NCI-H2107 treated with DMSO at 0.1 percent for 48 hours (cell line): Measurements from ENCODE around the gene MACROD2.

Experiments used
- DNase-seq: peaks from one replicate; lab custom pipeline; 2025; ENCODE audit not compliant: unreplicated experiment; lab: John Stamatoyannopoulos, UW

The MACROD2 gene

DNA sequence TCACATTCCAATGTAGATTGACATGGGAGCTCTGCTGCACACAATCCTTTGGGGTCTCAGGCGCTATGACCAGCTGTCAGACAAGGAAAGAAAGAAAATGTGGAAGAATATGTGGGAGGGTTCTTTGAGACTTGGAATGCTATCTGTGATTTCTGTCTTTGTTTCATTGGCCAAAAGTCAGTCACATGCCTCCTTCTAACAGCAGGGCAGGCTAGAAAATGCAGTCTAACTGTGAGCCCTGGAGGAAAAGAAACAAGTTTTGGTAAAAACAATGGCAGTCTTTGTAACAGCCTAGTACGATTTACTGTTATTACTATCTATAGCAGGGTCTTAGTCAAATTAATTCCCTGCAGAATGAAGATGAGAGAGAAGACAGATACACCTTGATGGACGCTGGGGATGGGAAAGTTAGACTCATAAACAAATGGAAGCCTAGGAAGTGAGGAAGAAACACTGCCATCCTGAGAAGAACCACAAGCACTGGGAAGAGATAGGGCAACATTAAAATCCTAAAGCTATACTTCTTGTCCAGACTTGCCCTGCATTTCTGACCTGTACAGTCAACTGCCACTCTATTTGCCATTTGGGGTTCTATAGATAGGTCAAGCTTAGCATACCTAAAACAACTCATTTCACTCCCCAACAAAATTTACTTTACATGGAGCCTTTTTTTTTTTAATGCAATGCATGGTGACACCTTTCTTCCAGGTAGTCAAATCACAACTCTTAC lies 1744.9 kb downstream of the MACROD2 start:
- DNase-seq = no peak

DNA sequence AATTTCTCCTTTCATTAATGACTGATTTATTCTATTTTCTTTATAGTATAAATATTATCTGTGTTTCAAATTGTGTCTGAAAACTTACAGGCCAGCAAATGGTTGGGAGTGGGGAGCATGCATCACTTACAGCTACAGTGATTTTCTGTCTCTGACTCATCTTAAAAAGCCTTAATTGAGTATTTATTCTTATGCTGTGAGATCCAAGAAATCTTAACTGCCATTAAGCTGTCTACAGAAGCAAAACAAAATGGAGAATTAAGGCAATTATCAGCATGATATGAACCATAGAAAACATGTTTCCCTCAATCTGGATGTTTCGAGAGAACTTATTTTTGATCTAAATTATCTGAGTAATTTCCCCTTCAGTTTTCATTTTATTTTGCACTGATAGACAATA lies 1746.8 kb downstream of the MACROD2 start:
- no peak for DNase-seq

DNA sequence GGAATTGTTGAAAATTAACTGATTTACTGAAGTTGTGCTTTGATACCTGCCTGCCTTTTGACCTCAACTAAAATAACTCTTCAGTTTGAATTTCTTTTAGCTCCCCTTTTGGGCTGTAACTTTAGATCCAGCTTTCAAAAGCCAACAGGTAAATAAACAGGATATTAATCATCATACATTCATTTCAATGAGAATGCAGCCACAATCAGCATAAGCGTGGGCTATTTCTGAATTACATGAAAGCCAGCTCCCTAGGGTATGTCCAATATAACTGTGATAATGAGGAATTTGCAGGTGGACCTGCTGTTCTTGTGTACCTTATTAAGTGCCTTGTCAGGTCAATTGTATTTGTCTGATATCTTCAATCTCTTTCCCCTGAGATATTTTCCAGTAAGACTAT lies 1747.3 kb downstream of the MACROD2 start:
- no peak for DNase-seq

DNA sequence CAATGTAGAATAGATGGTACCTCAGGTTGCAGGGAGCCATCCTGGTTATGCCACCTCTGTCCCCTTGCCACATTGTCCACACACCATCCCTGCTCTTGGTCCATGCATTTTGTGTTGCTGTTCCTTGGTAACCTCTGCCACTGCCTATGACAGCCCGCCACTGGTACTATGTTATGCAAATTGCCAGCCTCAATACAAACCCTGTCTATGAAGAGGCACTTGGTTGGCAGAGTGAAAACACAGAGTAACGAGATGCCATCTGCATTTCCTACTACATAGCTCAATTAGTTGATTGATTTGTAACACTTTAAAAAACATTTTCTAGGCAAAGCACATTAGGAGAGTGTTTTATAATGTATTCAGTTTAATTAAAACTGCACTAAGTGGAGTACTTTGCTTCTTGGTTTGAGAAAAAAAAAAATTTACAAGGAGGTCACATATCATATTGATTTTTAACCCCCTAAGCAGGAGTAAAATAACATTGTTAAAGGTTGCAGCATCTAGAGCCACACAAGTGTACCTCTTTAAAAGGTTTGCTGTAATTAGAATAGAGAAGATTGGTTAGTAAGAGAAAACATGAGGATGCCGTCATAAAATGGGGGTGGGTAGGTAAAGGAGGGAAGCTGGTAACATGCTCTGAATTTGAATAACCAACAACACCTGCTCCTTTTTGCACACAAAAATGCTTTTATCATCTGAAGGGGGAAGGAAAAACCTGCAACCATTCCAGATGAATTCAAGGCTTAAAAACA lies 1760.9 kb downstream of the MACROD2 start:
- DNase-seq = peak; percentile 10

DNA sequence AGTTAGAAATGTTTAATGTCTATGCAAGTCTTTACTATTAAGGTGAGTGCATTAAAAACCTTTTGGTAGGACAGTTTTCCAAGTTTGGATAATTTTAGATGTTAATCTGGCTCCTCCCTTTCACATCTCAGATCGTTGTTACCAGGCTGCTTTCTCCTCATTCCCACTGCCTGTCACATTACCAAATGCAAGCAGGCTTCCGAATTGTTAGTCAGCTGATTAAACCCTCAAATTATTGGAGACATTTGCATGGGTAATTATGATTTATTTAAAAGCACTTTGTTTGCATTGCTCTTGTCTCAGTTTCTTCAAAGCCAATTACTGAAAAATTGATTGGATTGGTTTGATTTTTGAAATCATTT lies 1761.4 kb downstream of the MACROD2 start:
- DNase-seq = no peak

DNA sequence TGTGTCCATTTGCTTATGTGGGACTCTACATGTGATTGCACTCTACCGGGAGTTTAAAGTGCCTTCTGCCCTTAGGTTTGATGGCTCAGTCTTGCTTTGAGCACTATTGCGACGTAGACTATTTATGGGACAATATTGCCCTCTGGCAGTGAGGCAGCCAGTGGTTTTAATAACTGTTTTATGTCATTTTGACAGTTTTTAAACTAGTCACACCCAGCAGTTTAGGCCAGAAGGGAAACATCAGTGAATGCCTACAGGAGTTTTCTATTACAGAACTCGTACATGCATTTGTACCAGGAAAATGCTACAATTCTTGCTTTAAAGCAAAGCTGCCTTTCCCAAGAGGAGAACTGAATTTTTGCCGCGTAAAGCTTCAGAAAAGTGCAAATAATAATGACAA lies 1764.3 kb downstream of the MACROD2 start:
- DNase-seq = no peak

DNA sequence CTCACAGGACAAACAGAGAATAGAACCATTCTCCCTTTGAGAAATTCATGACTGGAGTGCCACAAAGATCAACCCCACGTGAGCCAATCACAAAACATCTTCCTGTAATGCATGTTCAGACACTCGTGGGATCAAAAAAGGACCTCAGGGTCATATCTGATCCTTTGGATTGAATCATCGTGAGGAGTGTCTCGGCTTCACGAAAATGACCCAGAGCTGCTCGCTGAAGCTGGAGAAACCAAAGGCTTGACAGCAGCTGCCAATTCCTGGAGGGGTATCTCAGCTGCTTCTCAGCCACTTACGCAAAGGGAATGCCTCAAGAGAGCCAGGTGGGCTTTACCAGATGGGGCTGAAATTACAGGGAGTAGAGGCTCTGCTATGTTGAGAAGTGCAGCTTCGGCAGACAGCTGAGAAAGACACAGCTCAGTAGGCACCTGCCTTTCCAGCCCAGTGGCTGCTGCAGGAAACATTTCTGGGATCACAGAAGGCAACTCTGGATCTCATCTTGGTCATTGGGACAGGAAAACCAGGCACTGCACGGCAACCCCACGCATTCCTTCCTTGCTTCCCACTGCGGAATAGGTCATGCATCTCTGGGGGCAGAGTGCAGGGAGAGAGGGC lies 1764.8 kb downstream of the MACROD2 start:
- DNase-seq = no peak

DNA sequence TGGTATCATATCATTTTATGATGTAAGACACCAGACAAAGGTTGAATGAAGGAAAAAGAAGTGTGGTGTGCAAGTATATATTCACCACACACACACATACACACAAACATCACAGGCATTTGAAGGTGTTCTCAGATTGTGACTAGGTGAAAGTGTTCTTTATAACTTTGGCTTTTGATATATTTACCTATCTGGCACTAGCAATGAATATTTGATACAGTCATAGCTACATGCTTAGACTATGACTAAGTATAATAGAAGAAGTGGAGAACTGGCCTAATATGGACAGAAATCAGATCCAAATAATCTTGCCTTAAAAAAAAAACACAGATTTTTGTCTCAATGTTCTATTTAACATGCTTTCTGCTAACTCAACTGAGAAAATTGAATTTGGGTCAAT lies 1768.0 kb downstream of the MACROD2 start:
- DNase-seq = no peak

DNA sequence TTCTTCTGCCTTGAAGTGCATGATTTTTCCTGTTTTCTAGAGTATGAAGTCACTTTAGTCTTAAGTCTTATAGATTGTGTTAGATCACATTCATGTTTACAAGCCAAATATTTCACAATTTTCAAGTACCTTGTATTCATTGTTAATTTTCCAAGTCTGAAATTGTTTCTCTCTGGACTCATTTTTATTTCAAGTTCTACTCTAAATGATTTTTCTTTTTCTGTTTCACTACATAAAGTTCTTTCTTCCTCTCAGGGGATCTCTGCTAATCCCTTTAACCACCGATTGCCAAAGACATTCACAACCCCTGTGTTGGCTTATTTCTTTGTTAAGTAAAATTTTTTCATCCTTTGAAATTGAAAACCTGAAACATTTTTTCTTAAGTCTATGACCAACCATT lies 1772.3 kb downstream of the MACROD2 start:
- DNase-seq = no peak

DNA sequence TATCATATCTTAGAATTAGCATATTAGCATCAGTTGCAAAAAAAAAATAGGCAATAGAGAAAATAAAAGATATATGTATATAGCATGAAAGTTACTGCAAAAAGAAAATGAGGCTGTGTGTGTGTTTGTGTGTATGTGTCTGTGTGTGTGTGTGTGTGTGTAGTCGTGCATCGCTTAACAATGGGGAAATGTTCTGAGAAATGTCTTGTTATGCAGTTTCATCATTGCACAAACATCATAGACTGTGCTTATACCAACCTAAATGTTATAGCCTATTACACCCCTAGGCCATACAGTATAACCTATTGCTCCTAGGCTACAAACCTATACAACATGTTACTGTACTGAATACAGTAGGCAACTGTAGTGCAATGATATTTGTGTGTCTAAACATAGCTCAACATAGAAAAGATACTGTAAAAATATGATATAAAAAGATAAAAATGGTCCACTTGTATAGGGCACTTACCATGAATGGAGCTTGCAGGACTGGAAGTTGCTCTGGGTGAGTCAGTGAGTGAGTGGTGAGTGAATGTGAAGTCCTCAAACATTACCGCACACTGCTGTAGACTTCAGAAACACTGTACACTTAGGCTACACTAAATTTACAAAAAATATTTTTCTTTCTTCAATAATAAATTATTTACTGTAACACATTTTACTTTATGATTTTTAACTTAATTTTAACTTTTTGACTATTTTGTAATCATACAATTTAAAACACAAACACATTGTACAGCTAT lies 1772.9 kb downstream of the MACROD2 start:
- no peak for DNase-seq

DNA sequence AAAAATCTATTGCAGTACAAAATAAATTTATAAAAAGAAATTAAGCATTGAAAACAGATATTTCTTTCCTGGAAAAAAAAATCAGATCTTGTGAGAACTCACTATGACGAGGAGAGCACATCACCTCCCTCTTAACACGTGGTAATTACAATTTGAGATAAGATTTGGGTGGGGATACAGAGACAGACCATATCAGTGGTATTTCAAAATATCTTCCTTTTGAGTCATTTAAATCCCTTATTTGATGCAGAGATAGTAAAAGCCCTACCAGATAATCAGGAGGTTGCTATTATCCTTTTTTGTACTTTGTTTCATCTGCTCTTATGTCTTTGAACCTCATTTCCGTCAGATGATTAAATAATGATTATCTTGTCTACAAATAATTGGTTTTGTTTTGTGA lies 1777.5 kb downstream of the MACROD2 start:
- no peak for DNase-seq

DNA sequence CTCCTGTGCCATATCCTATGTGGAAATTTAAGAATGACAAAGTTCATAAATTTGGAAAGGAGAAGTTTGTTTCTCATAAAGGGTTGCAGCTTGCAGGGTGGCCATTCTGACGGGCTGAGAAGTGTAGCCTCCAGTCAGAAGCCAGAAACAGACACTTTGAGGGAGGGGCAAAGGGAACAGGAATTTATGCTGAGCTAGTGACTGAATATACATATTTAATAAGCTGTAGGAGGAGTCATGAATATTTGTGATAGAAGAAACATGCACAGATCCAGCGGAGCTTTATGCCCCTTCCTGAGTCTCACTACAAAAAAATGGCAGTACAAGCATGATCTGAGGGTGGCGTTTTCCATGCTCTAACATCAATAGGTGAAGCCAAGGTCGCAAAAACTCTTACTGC lies 1779.6 kb downstream of the MACROD2 start:
- no peak for DNase-seq

DNA sequence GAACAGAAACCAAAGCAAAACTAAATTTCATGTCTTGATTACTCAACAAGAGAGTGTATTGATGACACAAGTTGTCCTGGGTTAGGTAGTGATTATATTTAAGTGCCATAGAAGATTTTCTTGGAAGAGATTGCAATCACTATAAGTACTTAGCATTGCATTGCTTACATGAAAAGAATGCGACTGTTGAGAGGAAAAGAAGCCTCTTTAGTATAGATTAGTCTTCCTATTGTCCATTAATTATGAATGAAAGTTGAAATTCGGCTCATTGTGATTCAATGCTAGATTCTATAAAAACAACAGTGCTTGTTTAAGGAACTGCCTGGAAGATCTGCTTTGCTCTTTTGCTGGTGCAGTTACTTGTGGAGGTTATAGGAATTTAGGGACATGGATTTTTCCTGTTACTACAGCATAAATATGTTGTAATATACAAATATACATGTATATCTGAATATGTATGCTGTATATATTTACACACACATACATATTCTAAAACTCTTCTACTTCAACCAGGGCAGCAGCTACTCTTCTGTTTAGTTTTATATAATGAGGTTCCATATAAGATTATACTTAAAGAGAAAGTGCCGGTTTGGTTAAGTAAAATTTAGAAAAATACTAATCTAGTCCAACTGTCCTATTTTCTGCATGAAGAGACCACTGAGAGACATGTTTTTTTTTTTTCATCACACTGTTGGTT lies 1781.6 kb downstream of the MACROD2 start:
- no peak for DNase-seq

DNA sequence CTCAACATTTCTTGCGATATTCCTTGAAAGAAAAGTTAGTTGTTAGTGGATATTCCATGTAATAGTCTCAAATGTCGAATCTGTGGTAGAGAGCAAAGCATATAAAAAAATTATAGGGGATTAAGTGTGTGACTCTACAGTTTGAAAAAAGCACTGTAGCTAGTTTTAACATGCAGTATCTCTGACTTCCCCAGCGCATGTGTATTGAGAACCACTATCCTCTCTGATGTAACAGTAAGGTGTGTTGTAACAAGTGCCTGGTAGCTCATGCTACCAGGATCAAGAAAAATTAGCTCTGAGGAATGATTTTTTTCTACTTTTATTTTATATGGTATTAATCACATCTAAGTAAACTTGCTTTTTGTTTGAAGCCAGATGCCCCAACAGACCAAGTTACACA lies 1788.7 kb downstream of the MACROD2 start:
- DNase-seq = no peak

DNA sequence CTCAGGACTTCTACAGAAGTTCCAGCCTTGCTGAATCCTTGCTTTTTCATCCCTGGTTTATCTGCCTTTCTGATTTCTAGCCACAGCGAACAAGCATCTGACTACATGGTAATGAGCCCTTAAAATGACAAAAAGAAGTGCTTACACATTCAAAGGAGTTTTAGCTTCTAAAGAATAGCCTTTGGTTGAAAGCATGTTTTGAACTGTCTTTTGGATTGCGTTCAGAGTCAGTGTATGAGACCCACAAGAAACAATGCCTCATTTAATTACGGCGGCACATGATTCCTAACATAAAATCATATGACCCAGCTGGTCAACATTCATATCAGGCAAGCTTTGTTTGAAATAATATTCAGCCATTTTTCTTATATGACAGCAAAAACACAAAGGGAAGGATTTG lies 1793.8 kb downstream of the MACROD2 start:
- DNase-seq = no peak

DNA sequence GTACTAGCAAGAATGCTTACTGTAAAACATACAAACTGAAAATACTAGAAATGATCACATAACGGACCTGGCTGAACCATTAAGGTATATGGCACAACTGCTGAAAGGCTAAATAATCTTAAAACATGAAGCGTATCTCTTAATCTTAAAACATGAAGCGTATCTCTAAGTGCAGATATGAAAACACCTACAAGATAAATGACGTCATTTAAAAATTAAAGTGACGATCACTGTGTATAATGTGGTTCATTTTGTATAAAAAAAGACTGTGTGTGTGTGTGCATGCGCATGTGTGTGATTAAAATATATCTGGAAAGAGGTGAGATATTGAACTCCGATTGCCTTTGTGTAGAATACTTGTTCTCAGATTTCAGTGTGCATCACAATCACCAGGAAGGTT lies 1797.5 kb downstream of the MACROD2 start:
- DNase-seq = no peak

DNA sequence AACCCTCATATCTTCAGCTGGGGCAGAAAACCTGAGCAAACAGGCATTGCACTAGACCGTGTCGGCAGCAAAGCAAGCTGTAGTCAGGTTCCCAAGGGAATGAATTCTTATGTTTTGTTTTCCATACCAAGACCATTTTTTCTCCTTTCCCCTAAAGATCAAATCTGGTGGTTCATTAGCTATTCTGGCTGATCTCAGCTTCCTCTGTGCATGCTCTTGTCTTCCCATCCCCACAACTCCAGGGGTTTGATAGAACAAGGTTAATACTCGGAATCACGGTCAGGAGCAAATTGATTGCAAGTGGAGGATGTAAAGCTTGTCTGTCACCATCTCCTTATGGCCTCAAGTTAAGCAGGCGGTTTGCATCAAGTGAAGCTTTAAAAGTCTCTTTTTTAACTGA lies 1799.1 kb downstream of the MACROD2 start:
- DNase-seq = no peak

DNA sequence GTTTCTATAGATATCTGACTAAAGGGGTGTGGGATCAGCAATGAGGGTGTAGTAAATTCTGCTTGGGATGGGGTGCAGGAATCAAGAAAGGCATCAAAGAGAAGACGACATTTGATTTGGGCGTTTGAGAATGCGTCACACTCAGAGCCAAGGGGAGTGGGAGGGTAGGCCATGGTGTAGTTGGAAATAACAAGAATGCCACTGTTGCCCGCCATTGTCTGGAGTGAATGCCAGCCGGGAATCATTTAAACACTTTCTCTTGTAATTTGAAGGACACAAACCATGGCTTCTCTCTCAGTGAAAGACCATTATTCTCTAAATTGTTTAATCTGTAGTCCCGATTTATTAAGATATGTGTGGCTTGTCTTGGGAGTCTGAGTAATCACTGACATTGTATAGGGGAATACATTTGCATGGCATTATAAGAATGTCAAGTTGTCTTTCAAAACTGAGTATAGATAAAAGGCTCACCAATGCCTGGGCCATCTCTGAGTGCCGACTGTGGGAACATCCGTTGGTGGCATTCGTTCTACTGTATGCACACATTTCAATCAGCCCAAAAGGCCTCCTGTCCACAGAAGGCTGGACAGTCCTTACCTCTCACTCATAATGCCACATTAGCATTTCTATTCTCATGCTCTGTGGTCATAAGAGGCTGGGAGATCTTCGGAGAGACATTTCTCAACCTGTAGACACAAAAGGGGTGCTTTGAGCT lies 1800.1 kb downstream of the MACROD2 start:
- DNase-seq = no peak

DNA sequence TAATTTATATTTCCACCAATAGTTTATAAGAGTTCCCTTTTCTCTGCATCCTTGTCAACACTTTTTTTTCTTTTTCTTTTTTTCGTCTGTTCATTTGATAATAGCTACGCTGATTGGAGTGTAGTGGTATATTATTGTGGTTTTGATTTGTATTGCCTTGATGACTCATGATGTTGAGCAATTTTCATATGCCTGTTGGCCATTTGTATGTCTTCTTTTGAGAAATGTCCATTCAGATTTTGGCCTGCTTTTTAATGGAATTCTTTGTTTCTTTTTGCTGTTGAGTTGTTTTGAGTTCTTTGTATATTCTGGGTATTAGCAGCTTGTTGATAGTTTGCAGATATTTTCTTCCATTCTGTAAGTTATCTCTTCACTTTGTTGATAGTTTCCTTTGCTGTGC lies 1804.6 kb downstream of the MACROD2 start:
- no peak for DNase-seq

DNA sequence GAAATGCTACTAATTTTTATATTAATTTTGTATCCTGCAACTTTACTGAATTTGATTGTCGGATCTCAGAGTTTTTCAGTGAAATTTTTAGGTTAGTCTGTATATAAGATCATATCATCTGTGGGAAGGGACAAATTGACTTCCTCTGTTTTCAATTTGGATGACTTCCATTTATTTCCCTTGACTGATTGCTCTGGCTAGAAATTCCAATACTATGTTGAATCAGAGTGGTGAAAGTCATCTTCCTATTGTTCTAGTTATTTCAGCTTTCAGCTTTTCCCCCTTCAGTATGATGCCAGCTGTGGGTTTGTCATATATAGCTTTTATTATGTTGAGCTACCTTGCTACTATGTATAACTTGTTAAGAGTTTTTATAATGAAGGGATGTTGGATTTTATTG lies 1806.7 kb downstream of the MACROD2 start:
- DNase-seq = no peak
